ENCODE measurements around the gene YJU2.

DNA sequence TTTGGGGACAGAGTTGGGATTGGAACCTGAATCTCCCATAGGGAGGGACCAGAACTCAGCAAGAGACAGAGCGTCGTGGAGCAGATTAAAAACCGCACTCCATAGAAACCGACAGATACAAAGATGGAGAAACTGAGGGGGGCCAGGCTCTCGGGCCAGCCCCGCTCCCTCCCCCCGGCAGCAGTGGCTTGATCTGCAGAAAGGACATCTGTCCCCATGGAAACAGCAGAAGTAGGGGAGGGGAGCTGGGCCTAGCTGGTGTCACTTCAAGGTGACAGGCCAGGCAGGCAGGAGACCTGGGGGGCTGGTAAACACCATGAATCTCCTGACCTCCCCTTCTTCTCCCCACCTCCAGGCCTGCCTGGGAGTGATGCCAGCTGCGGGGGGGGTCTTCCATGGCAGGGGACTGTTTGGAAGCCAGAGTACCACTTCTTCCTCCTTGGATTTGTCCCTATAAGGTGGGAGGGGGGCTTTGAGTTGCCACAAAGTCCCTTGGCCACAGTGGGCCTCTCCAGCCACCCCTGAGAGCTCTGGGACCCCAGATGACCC is 44.4 kb downstream of the YJU2 start:
- TF ChIP-seq, protein P1, sequence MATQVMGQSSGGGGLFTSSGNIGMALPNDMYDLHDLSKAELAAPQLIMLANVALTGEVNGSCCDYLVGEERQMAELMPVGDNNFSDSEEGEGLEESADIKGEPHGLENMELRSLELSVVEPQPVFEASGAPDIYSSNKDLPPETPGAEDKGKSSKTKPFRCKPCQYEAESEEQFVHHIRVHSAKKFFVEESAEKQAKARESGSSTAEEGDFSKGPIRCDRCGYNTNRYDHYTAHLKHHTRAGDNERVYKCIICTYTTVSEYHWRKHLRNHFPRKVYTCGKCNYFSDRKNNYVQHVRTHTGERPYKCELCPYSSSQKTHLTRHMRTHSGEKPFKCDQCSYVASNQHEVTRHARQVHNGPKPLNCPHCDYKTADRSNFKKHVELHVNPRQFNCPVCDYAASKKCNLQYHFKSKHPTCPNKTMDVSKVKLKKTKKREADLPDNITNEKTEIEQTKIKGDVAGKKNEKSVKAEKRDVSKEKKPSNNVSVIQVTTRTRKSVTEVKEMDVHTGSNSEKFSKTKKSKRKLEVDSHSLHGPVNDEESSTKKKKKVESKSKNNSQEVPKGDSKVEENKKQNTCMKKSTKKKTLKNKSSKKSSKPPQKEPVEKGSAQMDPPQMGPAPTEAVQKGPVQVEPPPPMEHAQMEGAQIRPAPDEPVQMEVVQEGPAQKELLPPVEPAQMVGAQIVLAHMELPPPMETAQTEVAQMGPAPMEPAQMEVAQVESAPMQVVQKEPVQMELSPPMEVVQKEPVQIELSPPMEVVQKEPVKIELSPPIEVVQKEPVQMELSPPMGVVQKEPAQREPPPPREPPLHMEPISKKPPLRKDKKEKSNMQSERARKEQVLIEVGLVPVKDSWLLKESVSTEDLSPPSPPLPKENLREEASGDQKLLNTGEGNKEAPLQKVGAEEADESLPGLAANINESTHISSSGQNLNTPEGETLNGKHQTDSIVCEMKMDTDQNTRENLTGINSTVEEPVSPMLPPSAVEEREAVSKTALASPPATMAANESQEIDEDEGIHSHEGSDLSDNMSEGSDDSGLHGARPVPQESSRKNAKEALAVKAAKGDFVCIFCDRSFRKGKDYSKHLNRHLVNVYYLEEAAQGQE (IDR thresholded peaks at IDR 0.05; ENCODE audit: unreplicated experiment): no peak
- TF ChIP-seq, protein P2, sequence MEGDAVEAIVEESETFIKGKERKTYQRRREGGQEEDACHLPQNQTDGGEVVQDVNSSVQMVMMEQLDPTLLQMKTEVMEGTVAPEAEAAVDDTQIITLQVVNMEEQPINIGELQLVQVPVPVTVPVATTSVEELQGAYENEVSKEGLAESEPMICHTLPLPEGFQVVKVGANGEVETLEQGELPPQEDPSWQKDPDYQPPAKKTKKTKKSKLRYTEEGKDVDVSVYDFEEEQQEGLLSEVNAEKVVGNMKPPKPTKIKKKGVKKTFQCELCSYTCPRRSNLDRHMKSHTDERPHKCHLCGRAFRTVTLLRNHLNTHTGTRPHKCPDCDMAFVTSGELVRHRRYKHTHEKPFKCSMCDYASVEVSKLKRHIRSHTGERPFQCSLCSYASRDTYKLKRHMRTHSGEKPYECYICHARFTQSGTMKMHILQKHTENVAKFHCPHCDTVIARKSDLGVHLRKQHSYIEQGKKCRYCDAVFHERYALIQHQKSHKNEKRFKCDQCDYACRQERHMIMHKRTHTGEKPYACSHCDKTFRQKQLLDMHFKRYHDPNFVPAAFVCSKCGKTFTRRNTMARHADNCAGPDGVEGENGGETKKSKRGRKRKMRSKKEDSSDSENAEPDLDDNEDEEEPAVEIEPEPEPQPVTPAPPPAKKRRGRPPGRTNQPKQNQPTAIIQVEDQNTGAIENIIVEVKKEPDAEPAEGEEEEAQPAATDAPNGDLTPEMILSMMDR (conservative IDR thresholded peaks at IDR 0.05; ENCODE audit: low read depth in 2 of 2): no peak
- TF ChIP-seq, protein P3, sequence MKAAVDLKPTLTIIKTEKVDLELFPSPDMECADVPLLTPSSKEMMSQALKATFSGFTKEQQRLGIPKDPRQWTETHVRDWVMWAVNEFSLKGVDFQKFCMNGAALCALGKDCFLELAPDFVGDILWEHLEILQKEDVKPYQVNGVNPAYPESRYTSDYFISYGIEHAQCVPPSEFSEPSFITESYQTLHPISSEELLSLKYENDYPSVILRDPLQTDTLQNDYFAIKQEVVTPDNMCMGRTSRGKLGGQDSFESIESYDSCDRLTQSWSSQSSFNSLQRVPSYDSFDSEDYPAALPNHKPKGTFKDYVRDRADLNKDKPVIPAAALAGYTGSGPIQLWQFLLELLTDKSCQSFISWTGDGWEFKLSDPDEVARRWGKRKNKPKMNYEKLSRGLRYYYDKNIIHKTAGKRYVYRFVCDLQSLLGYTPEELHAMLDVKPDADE (IDR thresholded peaks at IDR 0.05): no peak
- TF ChIP-seq EZH2phosphoT487 (IDR thresholded peaks at IDR 0.05; ENCODE audit: unreplicated experiment) (no peak), JUNB (IDR thresholded peaks at IDR 0.05; ENCODE audit: unreplicated experiment) (no peak), EZH2 (IDR thresholded peaks at IDR 0.05; ENCODE audit: low read depth, unreplicated experiment) (no peak), POLR2AphosphoS5 (IDR thresholded peaks at IDR 0.05; ENCODE audit: low read depth) (no peak), NANOG (IDR thresholded peaks at IDR 0.05; ENCODE audit: borderline replicate concordance) (no peak), CREB1 (CRISPR knock-in tag; IDR thresholded peaks at IDR 0.05; ENCODE audit: low read depth) (no peak)
- TF ChIP-seq, protein P4, sequence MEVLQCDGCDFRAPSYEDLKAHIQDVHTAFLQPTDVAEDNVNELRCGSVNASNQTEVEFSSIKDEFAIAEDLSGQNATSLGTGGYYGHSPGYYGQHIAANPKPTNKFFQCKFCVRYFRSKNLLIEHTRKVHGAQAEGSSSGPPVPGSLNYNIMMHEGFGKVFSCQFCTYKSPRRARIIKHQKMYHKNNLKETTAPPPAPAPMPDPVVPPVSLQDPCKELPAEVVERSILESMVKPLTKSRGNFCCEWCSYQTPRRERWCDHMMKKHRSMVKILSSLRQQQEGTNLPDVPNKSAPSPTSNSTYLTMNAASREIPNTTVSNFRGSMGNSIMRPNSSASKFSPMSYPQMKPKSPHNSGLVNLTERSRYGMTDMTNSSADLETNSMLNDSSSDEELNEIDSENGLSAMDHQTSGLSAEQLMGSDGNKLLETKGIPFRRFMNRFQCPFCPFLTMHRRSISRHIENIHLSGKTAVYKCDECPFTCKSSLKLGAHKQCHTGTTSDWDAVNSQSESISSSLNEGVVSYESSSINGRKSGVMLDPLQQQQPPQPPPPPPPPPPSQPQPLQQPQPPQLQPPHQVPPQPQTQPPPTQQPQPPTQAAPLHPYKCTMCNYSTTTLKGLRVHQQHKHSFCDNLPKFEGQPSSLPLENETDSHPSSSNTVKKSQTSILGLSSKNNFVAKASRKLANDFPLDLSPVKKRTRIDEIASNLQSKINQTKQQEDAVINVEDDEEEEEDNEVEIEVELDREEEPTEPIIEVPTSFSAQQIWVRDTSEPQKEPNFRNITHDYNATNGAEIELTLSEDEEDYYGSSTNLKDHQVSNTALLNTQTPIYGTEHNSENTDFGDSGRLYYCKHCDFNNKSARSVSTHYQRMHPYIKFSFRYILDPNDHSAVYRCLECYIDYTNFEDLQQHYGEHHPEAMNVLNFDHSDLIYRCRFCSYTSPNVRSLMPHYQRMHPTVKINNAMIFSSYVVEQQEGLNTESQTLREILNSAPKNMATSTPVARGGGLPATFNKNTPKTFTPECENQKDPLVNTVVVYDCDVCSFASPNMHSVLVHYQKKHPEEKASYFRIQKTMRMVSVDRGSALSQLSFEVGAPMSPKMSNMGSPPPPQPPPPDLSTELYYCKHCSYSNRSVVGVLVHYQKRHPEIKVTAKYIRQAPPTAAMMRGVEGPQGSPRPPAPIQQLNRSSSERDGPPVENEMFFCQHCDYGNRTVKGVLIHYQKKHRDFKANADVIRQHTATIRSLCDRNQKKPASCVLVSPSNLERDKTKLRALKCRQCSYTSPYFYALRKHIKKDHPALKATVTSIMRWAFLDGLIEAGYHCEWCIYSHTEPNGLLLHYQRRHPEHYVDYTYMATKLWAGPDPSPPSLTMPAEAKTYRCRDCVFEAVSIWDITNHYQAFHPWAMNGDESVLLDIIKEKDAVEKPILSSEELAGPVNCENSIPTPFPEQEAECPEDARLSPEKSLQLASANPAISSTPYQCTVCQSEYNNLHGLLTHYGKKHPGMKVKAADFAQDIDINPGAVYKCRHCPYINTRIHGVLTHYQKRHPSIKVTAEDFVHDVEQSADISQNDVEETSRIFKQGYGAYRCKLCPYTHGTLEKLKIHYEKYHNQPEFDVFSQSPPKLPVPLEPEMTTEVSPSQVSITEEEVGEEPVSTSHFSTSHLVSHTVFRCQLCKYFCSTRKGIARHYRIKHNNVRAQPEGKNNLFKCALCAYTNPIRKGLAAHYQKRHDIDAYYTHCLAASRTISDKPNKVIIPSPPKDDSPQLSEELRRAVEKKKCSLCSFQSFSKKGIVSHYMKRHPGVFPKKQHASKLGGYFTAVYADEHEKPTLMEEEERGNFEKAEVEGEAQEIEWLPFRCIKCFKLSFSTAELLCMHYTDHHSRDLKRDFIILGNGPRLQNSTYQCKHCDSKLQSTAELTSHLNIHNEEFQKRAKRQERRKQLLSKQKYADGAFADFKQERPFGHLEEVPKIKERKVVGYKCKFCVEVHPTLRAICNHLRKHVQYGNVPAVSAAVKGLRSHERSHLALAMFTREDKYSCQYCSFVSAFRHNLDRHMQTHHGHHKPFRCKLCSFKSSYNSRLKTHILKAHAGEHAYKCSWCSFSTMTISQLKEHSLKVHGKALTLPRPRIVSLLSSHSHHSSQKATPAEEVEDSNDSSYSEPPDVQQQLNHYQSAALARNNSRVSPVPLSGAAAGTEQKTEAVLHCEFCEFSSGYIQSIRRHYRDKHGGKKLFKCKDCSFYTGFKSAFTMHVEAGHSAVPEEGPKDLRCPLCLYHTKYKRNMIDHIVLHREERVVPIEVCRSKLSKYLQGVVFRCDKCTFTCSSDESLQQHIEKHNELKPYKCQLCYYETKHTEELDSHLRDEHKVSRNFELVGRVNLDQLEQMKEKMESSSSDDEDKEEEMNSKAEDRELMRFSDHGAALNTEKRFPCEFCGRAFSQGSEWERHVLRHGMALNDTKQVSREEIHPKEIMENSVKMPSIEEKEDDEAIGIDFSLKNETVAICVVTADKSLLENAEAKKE (CRISPR knock-in tag; IDR thresholded peaks at IDR 0.05): no peak
